Renal cortical epithelial cell (primary cell): ENCODE measurements around the gene AMBP. TPM values are rescaled to one million over a fixed set of nuclear protein-coding genes. Genes with fewer than 3 reads are reported as not detected.

Experiments
- DNase-seq: peaks from one replicate; pipeline ENCODE4 v3.0.0-alpha.2; 2011; ENCODE audit warnings: low read depth
- total RNA-seq: library from RNA; depleted of rRNA; stranded (reverse); fragments of >200 nt; gene quantifications from 2 replicates; pipeline ENCODE4 v1.2.3, GENCODE V29; 2014

The AMBP gene
- total RNA-seq, 1 donor from 2014 or later: 9.4 TPM

GRCh38 chr9:114075602-114076001, 2.5 kb downstream of the AMBP start:
- DNase-seq: no peak

- peak; percentile 32 for DNase-seq
Measured at GRCh38 chr9:114072184-114073140, 5.6 kb downstream of the AMBP start.

- no peak for DNase-seq
Measured at GRCh38 chr9:114071197-114071795, 6.8 kb downstream of the AMBP start.

- no peak for DNase-seq
Measured at GRCh38 chr9:114070188-114071103, 7.7 kb downstream of the AMBP start.

GRCh38 chr9:114069476-114070187, 8.5 kb downstream of the AMBP start:
- DNase-seq: no peak

- DNase-seq: no peak
Measured at GRCh38 chr9:114065304-114065703, 12.8 kb downstream of the AMBP start.

GRCh38 chr9:114061830-114062474, 16.1 kb downstream of the AMBP start:
- DNase-seq: no peak

- DNase-seq: no peak
Measured at GRCh38 chr9:114061292-114061691, 16.8 kb downstream of the AMBP start.

GRCh38 chr9:114060711-114061110, 17.4 kb downstream of the AMBP start:
- DNase-seq: no peak

- no peak for DNase-seq
Measured at GRCh38 chr9:114060070-114060469, 18.0 kb downstream of the AMBP start.

GRCh38 chr9:114059047-114059803, 18.9 kb downstream of the AMBP start:
- DNase-seq: no peak

GRCh38 chr9:114058688-114059046, 19.4 kb downstream of the AMBP start:
- no peak for DNase-seq

GRCh38 chr9:114057161-114057885, 20.8 kb downstream of the AMBP start:
- DNase-seq: no peak

GRCh38 chr9:114056527-114056926, 21.6 kb downstream of the AMBP start:
- DNase-seq: no peak

GRCh38 chr9:114055894-114056293, 22.2 kb downstream of the AMBP start:
- no peak for DNase-seq

- no peak for DNase-seq
Measured at GRCh38 chr9:114055061-114055460, 23.0 kb downstream of the AMBP start.

- DNase-seq: no peak
Measured at GRCh38 chr9:114054191-114054690, 23.9 kb downstream of the AMBP start.

GRCh38 chr9:114053246-114054005, 24.7 kb downstream of the AMBP start:
- no peak for DNase-seq

- DNase-seq: no peak
Measured at GRCh38 chr9:114051706-114052105, 26.4 kb downstream of the AMBP start.
